Measurements from ENCODE around the gene IGF2R.
"Not testable (repeated sequence)": the region's sequence is repeated elsewhere in the genome, so short reads cannot be mapped to it uniquely, and the experiment has no call there.

IGF2R gene

GRCh38 chr6:159968295-159969203, at the start of gene IGF2R:
IGF2R (plus strand) TSS chr6:159969082; CDS start chr6:159969247, 165 bp downstream.
- H3K9me3 ChIP-seq (ENCODE audit: low read length) = no peaks in the 10 kb centered on the region
- H3K4me3 ChIP-seq (ENCODE audit: low read depth in 1 of 2, low read length in 2 of 2) = peak within 1 kb of the TSS; percentile 78 to 82
- H3K27me3 ChIP-seq (ENCODE audit: control insufficient read depth in 1 of 2, insufficient read depth in 2 of 2, low read length in 2 of 2) = no peaks in the 10 kb centered on the region
- H3K36me3 ChIP-seq (ENCODE audit: insufficient read depth, low read length) = no peaks in the 10 kb centered on the region
- peak within 1 kb of the TSS; percentile 46 for H3K9ac ChIP-seq (ENCODE audit: low read length)
- peaks cover 13% of the 10 kb centered on the region for H3K4me1 ChIP-seq (ENCODE audit: insufficient read depth, low read length)
- peak within 1 kb of the TSS; percentile 77 for H3K27ac ChIP-seq (ENCODE audit: low read depth, low read length)

- Histone ChIP-seq H3K4me3 (ENCODE audit: low read depth in 1 of 2, low read length in 2 of 2) (no peak overlapping the region), H3K9ac (ENCODE audit: low read length) (no peak overlapping the region), H3K9me3 (ENCODE audit: low read length) (no peaks in the 10 kb centered on the region), H3K27ac (ENCODE audit: low read depth, low read length) (no peak overlapping the region), H3K36me3 (ENCODE audit: insufficient read depth, low read length) (no peaks in the 10 kb centered on the region), H3K4me1 (ENCODE audit: insufficient read depth, low read length) (no peaks in the 10 kb centered on the region), H3K27me3 (ENCODE audit: control insufficient read depth in 1 of 2, insufficient read depth in 2 of 2, low read length in 2 of 2) (no peaks in the 10 kb centered on the region)
Measured at GRCh38 chr6:159919800-159920199, 49.1 kb upstream of the IGF2R start.

GRCh38 chr6:159924150-159924549, 44.7 kb upstream of the IGF2R start:
- not testable (repeated sequence) for H3K36me3 ChIP-seq (ENCODE audit: insufficient read depth, low read length); H3K27me3 ChIP-seq (ENCODE audit: control insufficient read depth in 1 of 2, insufficient read depth in 2 of 2, low read length in 2 of 2); H3K27ac ChIP-seq (ENCODE audit: low read depth, low read length); H3K4me1 ChIP-seq (ENCODE audit: insufficient read depth, low read length); H3K9me3 ChIP-seq (ENCODE audit: low read length); H3K4me3 ChIP-seq (ENCODE audit: low read depth in 1 of 2, low read length in 2 of 2); H3K9ac ChIP-seq (ENCODE audit: low read length)

- H3K36me3 ChIP-seq (ENCODE audit: insufficient read depth, low read length) = no peaks in the 10 kb centered on the region
- H3K9ac ChIP-seq (ENCODE audit: low read length) = no peak overlapping the region
- H3K9me3 ChIP-seq (ENCODE audit: low read length) = no peaks in the 10 kb centered on the region
- H3K4me1 ChIP-seq (ENCODE audit: insufficient read depth, low read length) = no peaks in the 10 kb centered on the region
- no peaks in the 10 kb centered on the region for H3K27me3 ChIP-seq (ENCODE audit: control insufficient read depth in 1 of 2, insufficient read depth in 2 of 2, low read length in 2 of 2)
- H3K4me3 ChIP-seq (ENCODE audit: low read depth in 1 of 2, low read length in 2 of 2) = no peak overlapping the region
- H3K27ac ChIP-seq (ENCODE audit: low read depth, low read length) = no peak overlapping the region
Measured at GRCh38 chr6:159926542-159927203, 42.2 kb upstream of the IGF2R start.

- no peak overlapping the region for H3K27ac ChIP-seq (ENCODE audit: low read depth, low read length)
- H3K4me1 ChIP-seq (ENCODE audit: insufficient read depth, low read length) = no peaks in the 10 kb centered on the region
- H3K9ac ChIP-seq (ENCODE audit: low read length) = no peak overlapping the region
- no peaks in the 10 kb centered on the region for H3K27me3 ChIP-seq (ENCODE audit: control insufficient read depth in 1 of 2, insufficient read depth in 2 of 2, low read length in 2 of 2)
- H3K36me3 ChIP-seq (ENCODE audit: insufficient read depth, low read length) = no peaks in the 10 kb centered on the region
- no peaks in the 10 kb centered on the region for H3K9me3 ChIP-seq (ENCODE audit: low read length)
- H3K4me3 ChIP-seq (ENCODE audit: low read depth in 1 of 2, low read length in 2 of 2) = no peak overlapping the region
Measured at GRCh38 chr6:159929819-159930218, 39.1 kb upstream of the IGF2R start.

GRCh38 chr6:159931112-159931511, 37.8 kb upstream of the IGF2R start:
- H3K9me3 ChIP-seq (ENCODE audit: low read length) = no peaks in the 10 kb centered on the region
- H3K4me1 ChIP-seq (ENCODE audit: insufficient read depth, low read length) = no peaks in the 10 kb centered on the region
- no peak overlapping the region for H3K27ac ChIP-seq (ENCODE audit: low read depth, low read length)
- H3K4me3 ChIP-seq (ENCODE audit: low read depth in 1 of 2, low read length in 2 of 2) = no peak overlapping the region
- H3K36me3 ChIP-seq (ENCODE audit: insufficient read depth, low read length) = no peaks in the 10 kb centered on the region
- no peak overlapping the region for H3K9ac ChIP-seq (ENCODE audit: low read length)
- H3K27me3 ChIP-seq (ENCODE audit: control insufficient read depth in 1 of 2, insufficient read depth in 2 of 2, low read length in 2 of 2) = no peaks in the 10 kb centered on the region

GRCh38 chr6:159931846-159932245, 37.0 kb upstream of the IGF2R start:
- H3K9ac ChIP-seq (ENCODE audit: low read length) = no peak overlapping the region
- H3K36me3 ChIP-seq (ENCODE audit: insufficient read depth, low read length) = no peaks in the 10 kb centered on the region
- no peak overlapping the region for H3K27ac ChIP-seq (ENCODE audit: low read depth, low read length)
- H3K27me3 ChIP-seq (ENCODE audit: control insufficient read depth in 1 of 2, insufficient read depth in 2 of 2, low read length in 2 of 2) = no peaks in the 10 kb centered on the region
- H3K4me3 ChIP-seq (ENCODE audit: low read depth in 1 of 2, low read length in 2 of 2) = no peak overlapping the region
- no peaks in the 10 kb centered on the region for H3K4me1 ChIP-seq (ENCODE audit: insufficient read depth, low read length)
- H3K9me3 ChIP-seq (ENCODE audit: low read length) = no peaks in the 10 kb centered on the region

GRCh38 chr6:159933077-159933476, 35.8 kb upstream of the IGF2R start:
- Histone ChIP-seq H3K9ac (ENCODE audit: low read length) (no peak overlapping the region), H3K9me3 (ENCODE audit: low read length) (no peaks in the 10 kb centered on the region), H3K27ac (ENCODE audit: low read depth, low read length) (no peak overlapping the region), H3K4me3 (ENCODE audit: low read depth in 1 of 2, low read length in 2 of 2) (no peak overlapping the region), H3K27me3 (ENCODE audit: control insufficient read depth in 1 of 2, insufficient read depth in 2 of 2, low read length in 2 of 2) (no peaks in the 10 kb centered on the region), H3K36me3 (ENCODE audit: insufficient read depth, low read length) (no peaks in the 10 kb centered on the region), H3K4me1 (ENCODE audit: insufficient read depth, low read length) (no peaks in the 10 kb centered on the region)

- H3K4me1 ChIP-seq (ENCODE audit: insufficient read depth, low read length) = no peaks in the 10 kb centered on the region
- no peak overlapping the region for H3K27ac ChIP-seq (ENCODE audit: low read depth, low read length)
- H3K4me3 ChIP-seq (ENCODE audit: low read depth in 1 of 2, low read length in 2 of 2) = no peak overlapping the region
- no peaks in the 10 kb centered on the region for H3K27me3 ChIP-seq (ENCODE audit: control insufficient read depth in 1 of 2, insufficient read depth in 2 of 2, low read length in 2 of 2)
- H3K9me3 ChIP-seq (ENCODE audit: low read length) = no peaks in the 10 kb centered on the region
- no peaks in the 10 kb centered on the region for H3K36me3 ChIP-seq (ENCODE audit: insufficient read depth, low read length)
- no peak overlapping the region for H3K9ac ChIP-seq (ENCODE audit: low read length)
Measured at GRCh38 chr6:159934181-159934580, 34.7 kb upstream of the IGF2R start.

GRCh38 chr6:159935065-159935464, 33.8 kb upstream of the IGF2R start:
- no peaks in the 10 kb centered on the region for H3K9me3 ChIP-seq (ENCODE audit: low read length)
- no peaks in the 10 kb centered on the region for H3K4me1 ChIP-seq (ENCODE audit: insufficient read depth, low read length)
- H3K4me3 ChIP-seq (ENCODE audit: low read depth in 1 of 2, low read length in 2 of 2) = no peak overlapping the region
- H3K36me3 ChIP-seq (ENCODE audit: insufficient read depth, low read length) = no peaks in the 10 kb centered on the region
- no peak overlapping the region for H3K9ac ChIP-seq (ENCODE audit: low read length)
- no peak overlapping the region for H3K27ac ChIP-seq (ENCODE audit: low read depth, low read length)
- no peaks in the 10 kb centered on the region for H3K27me3 ChIP-seq (ENCODE audit: control insufficient read depth in 1 of 2, insufficient read depth in 2 of 2, low read length in 2 of 2)

GRCh38 chr6:159935633-159936032, 33.2 kb upstream of the IGF2R start:
- Histone ChIP-seq H3K27ac (ENCODE audit: low read depth, low read length) (no peak overlapping the region), H3K9me3 (ENCODE audit: low read length) (no peaks in the 10 kb centered on the region), H3K27me3 (ENCODE audit: control insufficient read depth in 1 of 2, insufficient read depth in 2 of 2, low read length in 2 of 2) (no peaks in the 10 kb centered on the region), H3K36me3 (ENCODE audit: insufficient read depth, low read length) (no peaks in the 10 kb centered on the region), H3K4me1 (ENCODE audit: insufficient read depth, low read length) (no peaks in the 10 kb centered on the region), H3K9ac (ENCODE audit: low read length) (no peak overlapping the region), H3K4me3 (ENCODE audit: low read depth in 1 of 2, low read length in 2 of 2) (no peak overlapping the region)
